Activated T-cell treated with anti-CD3 and anti-CD28 coated beads for 24 hours (primary cell): ENCODE results near the gene DENND5A.
"Not testable (repeated sequence)": the region's sequence is repeated elsewhere in the genome, so short reads cannot be mapped to it uniquely, and the experiment has no call there.

Experiments used
- DNase-seq: peaks from one replicate; pipeline ENCODE4 v3.0.0-alpha.2; 2020; ENCODE audit warnings: low read depth

DENND5A gene

GRCh38 chr11:9264316-9265210 lies 587 bp downstream of the DENND5A start:
- peak; percentile 43 for DNase-seq

DNA sequence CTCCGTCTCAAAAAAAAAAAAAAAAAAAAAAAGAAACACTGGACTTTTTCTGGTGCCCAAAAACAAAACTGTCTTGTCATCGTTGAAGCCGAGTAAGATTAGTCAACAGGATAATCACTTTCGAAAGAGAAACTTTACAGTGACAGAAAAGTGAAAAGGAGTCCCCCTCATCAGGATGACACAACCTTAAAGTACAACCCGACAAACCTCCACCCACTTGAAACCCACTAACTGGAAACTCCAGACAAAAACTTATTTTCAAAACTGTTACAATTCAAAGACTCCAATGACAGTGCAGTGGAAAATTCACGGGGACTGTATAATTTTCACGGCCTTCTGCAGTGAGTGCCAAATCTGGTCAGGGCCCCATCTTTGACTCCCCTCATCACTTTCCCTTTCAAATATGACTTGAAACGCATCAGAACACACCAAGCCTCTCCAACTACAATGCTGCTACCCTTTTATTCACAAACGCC lies 1.3 kb downstream of the DENND5A start:
- peak; percentile 62 for DNase-seq

DNA sequence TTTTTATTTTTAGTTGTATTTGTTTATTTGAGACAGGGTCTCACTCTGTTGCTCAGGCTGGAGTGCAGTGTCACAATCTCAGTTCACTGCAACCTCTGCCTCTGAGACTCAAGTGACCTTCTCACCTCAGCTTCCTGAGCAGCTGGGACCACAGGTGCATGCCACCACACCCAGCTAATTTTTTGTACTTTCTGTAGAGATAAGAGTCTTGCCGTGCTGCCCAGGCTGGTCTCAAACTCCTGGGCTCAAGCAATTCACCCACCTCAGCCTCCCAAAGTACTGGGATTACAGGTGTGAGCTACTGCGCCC lies 4.4 kb downstream of the DENND5A start:
- DNase-seq: not testable (repeated sequence)

DNA sequence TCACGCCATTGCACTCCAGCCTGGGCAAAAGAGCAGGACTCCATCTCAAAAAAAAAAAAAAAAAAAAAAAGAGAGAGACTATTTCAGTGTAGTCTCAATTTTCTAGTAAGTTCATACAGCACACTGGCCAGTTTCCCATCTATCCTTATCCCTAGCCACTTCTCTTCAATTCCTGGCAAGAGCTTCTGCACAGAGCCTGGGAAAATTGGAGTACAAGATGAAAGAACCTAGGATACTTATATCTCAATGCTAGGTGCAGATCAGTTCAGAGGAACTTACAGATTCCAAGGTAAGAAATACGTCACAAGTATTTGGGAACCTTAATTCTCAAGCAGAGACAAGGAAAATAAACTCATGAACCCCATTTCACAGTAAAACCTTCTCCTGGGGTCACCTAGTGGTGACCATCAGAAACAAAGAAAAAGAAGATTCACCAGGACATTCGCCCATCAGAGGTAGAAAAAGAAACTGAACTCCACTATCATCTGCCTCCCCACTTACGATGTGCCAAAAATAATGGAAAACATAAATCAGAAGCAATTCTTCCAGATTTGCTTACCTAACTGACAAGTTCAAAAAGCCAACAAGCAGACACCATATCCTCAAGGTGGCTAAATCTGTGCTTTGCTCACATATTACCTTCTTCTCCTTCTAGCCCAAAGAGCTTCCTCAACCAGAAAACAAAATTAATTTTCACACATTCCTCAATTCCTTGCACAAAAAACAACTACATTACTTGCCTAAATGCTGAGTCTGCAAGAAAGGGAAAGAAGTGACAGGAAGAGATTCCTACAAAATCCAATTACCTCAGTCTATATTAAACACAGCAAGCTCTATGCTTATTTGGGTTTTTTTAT lies 4.9 kb downstream of the DENND5A start:
- DNase-seq: no peak

- not testable (repeated sequence) for DNase-seq
Observed at GRCh38 chr11:9258279-9258678, 6.9 kb downstream of the DENND5A start.

DNA sequence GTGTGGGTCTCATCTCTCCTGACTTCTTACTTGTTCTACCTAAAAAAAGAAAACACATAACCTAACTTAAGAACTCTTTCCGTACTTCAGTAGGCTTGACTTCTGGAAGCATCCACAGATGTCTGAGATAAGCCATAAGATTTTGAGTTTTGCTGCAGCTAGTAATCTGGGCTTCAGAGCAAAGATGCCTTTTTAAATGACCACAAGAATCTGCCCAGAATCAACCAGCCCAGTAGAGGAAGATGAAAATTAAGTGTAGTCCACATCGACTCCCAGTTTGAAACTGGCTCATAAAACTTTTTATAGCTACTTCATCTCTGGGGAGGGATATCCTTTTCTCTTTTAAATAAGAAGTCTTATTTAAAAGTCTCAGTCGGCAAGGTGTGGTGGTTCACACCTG lies 10.7 kb downstream of the DENND5A start:
- no peak for DNase-seq

DNA sequence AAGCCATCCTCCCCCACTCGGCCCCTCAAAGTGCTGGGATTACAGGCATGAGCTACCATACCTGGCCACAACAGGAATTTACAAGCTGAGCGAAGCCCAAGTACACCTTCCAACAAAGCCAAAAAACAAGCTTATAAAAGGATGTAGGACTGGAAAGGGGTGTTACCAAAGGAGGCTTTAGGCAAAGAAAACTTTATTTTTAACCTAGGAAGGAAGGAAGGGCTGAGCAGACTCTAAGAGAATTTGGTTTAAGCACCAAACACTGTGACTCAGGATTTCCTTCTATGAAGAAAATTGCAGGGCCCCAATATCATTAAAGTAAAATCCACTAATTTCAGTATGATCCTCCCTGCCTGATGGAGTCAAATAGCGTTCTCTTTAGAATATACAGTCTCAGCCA lies 12.1 kb downstream of the DENND5A start:
- no peak for DNase-seq

DNA sequence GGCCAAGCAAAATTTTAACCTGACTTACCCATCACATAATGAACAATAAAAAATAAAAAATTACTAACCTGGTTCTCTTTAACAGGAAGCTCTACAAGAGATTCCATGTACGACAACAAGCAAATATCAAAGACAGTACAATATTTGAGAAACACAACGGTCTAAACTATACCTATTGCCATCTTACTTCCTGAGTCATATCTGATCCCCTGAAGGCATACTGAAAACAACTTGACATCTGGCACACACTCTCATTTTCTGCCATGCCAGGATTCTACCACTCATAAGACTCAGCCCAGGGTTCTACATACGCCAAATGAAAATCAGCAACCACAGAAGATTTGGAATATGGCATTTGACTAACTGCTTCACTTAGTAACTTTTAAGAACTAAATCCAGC lies 13.8 kb downstream of the DENND5A start:
- no peak for DNase-seq

DNA sequence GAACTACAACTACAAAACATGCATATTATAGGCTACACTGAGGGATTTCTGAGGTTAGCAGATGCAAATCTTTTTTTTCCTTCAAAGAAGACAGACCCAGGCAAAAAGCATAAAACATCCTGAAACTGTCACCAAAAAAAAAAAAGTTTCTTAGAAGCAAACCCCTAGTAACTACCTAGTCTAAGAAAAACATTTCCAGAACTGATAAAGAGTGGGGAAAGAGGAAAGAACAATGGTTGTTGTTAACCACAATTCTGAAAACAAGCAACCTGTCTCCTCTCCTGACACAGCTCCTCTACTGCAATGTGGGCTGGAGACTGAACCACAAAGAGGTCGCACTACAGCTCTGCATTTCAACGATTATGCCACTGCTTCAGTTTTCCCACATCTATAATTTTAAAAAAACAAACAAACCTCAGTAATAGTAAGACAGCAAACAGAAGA lies 15.0 kb downstream of the DENND5A start:
- peak; percentile 25 for DNase-seq

DNA sequence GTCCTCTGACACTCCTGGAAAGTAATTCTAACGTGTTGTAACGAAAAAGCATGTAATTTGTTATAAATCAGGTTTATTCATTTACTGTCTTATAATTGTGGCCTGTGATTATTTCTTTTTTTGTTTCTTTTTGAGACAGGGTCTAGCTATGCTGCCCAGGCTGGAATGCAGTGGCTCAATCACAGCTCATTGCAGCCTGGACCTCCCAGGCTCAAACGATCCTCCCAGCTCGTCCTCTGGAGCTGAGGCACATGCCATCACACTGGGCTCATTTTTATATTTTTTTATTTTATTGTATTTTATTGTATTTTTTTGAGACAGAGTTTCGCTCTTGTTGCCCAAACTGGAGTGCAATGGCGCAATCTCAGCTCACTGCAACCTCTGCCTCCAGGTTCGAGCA lies 15.9 kb downstream of the DENND5A start:
- DNase-seq: no peak

DNA sequence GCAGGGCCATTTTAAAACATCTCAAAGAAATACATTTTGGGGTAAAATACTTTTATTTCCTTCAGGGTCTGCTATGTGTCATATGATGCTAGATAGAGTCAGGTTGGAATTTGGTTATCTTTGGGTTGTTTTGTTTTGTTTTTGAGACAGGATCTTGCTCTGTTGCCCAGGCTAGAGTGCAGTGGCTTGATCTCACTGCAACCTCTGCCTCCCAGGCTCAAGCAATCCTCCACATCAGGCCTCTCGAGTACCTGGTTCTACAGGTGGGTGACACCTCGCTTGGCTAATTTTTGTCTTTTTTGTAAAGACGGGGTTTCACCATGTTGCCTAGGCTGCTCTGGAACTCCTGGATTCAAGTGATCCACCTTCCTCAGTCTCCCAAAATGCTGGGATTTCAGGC lies 17.3 kb downstream of the DENND5A start:
- no peak for DNase-seq

- not testable (repeated sequence) for DNase-seq
Observed at GRCh38 chr11:9236242-9236641, 28.9 kb downstream of the DENND5A start.

DNA sequence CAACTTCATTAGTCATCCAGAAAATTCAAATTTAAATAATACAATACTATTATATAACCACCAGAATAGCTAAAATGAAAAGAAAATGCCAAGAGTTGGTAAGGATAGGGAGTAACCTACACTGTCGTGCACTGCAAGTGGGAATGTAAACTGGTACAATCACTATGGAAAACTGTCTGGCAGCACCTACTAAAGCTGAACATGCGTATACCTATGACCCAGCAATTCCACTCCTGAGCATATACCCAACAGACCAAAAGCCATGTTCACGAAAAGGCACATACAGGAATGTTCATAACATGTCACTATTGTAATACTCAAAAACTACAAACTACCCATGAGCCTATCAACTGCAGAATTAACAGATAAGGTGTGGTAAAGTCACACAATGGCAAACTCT lies 32.7 kb downstream of the DENND5A start:
- no peak for DNase-seq

DNA sequence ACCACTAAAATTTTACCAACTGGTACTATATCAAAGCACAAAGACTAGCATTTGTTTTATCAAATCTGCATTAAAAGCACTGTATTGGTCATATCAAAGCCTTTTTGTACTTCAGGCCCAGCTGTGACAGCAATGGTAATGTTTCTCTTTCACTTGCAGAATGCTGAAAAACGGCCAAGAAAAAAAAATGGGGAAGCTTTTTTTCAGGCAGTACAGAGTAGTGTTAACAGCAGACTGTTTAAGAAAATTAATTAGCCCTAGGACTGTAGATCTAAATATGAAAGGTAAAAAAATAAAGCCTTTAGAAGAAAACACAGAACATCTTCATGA lies 33.3 kb downstream of the DENND5A start:
- no peak for DNase-seq

- no peak for DNase-seq
Observed at GRCh38 chr11:9230296-9230695, 34.9 kb downstream of the DENND5A start.

- DNase-seq: no peak
Observed at GRCh38 chr11:9228091-9228490, 37.1 kb downstream of the DENND5A start.

GRCh38 chr11:9225748-9226298 lies 39.3 kb downstream of the DENND5A start:
- DNase-seq: no peak

DNA sequence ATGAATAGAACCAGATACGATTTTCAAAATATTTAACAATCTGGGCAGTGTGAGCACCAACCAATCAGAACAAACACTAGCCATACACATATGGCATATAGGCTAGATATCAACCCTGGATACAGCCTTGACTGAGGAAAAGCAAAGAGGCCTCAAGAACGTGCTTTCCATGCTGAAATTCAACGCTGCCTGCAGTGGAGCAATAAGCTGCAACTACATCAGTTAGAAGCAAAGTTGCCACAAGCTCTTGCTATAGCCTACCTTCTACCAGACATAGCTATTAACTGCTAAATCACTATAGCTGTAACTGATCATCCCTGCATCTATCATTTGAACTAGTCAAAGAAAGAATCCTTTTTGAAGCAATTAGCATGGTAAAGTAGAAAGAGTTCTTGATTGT lies 42.5 kb downstream of the DENND5A start:
- no peak for DNase-seq

- not testable (repeated sequence) for DNase-seq
Observed at GRCh38 chr11:9220853-9221252, 44.3 kb downstream of the DENND5A start.

DNA sequence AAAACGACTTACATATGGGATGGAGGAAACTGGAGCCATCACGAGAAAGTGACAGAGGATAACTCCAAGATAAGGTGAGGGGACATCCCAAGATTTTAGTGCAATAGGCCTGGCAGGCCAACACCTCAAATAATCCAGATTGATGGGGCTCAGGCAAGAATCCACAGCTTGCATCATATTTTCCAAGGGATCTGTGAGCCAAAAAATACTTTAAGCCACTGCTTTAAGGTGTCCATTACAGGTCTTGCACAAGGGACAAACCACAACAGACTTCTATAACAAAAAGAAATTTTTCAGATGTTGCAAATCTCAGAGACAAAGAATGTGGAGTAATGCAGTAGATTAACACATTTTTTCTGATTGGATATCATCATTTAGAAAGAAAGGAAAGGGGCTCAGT lies 45.6 kb downstream of the DENND5A start:
- no peak for DNase-seq

DNA sequence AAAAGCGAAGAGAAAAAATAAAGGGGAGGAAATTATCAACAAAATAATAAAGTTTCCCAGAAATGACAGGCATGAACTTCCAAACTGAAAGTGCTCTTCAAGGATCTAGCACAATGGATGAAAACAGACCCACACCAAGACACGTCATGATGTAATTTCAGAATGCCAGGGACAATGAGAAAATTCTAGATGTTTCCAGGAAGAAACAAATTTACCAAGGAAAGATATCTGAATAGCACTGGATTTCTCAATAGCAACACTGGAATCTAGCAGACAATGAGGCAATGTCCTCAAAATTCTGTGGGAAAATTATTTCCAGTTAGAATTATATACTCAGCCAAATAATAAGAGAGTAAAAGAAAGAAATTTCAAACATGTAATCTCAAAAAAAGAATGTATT lies 46.0 kb downstream of the DENND5A start:
- DNase-seq: no peak

DNA sequence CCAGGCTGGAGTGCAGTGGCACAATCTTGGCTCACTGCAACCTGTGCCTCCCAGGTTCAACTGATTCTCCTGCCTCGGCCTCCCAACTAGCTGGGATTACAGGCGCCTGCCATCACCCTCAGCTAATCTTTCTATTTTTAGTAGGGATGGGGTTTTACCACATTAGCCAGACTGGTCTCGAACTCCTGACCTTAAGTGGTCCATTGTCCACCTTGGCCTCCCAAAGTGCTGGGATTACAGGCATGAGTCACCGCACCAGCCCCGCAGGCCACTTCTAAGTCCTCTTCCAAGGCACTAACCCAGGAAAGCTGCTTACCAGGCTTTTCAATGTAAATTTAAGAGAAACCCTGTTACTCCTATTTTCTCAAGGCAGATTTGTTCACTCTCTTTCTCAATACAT lies 50.4 kb downstream of the DENND5A start:
- no peak for DNase-seq

DNA sequence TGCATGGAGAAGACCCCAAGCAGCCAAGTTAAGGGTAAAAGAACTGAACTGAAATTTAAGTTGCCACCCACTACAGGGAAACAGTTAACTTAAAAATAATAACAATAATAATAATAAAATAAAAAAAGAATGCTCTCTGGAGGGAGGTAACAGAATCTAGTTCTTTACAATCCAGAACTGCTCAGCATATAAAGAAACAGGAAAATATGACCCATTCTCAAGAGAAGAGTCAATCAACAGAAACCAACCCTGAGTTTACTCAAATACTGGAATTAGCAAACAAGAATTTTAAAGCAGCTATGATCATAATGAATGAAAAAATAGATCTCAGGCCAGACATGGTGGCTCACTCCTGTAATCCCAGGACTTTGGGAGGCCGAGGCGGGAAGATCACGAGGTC lies 53.8 kb downstream of the DENND5A start:
- no peak for DNase-seq
